Esophagus muscularis mucosa (tissue), 4 donors: ENCODE data around the gene PLA2G4B. TPM values are rescaled to one million over a fixed set of nuclear protein-coding genes. Genes with fewer than 3 reads are reported as not detected.

Source experiments
- DNase-seq: peaks from one replicate; pipeline ENCODE4 v3.0.0-alpha.2; 2017; ENCODE audit errors: extremely low spot score
- H3K27ac ChIP-seq, 4 donors: fragments of 200-600 bp; sonication (generic); replicated peaks in 1 of 4; 1 replicate in 3 of 4; 2 replicates in 1 of 4; pipeline ENCODE4 v1.5.1; 2016 to 2019; ENCODE audit warnings: mild to moderate bottlenecking in 1 of 4
- H3K27me3 ChIP-seq, 4 donors: fragments of 200-600 bp; sonication (generic); one replicate each; pipeline versions ENCODE4 v1.5.1 to v1.6.0; 2016 to 2019
- H3K36me3 ChIP-seq, 4 donors: fragments of 200-600 bp; sonication (generic); one replicate each; pipeline ENCODE4 v1.5.1; 2016 to 2019
- H3K4me1 ChIP-seq, 4 donors: fragments of 200-600 bp; sonication (generic); one replicate each; pipeline ENCODE4 v1.5.1; 2016 to 2019
- H3K4me3 ChIP-seq, 4 donors: fragments of 200-600 bp; sonication (generic); 1 replicate in 2 of 4; 2 replicates in 2 of 4; pipeline ENCODE4 v1.5.1; 2016 to 2019; ENCODE audit warnings: mild to moderate bottlenecking in 4 of 4, moderate library complexity in 1 of 4
- H3K9me3 ChIP-seq, 4 donors: fragments of 200-600 bp; sonication (generic); 1 replicate in 3 of 4; 2 replicates in 1 of 4; pipeline ENCODE4 v1.5.1; 2016 to 2019
- CTCF ChIP-seq, 3 experiments: fragments of 200-600 bp in 2 of 3; fragments of 450-650 bp in 1 of 3; sonication (generic) in 2 of 3; IDR thresholded peaks; one replicate each; pipeline ENCODE4 v1.5.1; 2017 to 2019; ENCODE audit warnings: antibody characterized with exemption in 3 of 3, mild to moderate bottlenecking in 2 of 3, moderate library complexity in 1 of 3
- EP300 ChIP-seq: sonication (generic); formaldehyde crosslinking; IDR thresholded peaks from one replicate; pipeline ENCODE4 v1.6.1; 2017; ENCODE audit warnings: antibody characterized with exemption
- POLR2A ChIP-seq: fragments of 450-650 bp; IDR thresholded peaks from one replicate; pipeline ENCODE4 v1.6.1; 2017; ENCODE audit warnings: antibody characterized with exemption, moderate library complexity, mild to moderate bottlenecking, low read depth
- POLR2AphosphoS5 ChIP-seq, 2 donors: sonication (generic); formaldehyde crosslinking; IDR thresholded peaks; one replicate each; pipeline ENCODE4 v1.6.1; 2017; ENCODE audit warnings: antibody characterized with exemption in 2 of 2
- WGBS: methylation state at CpG from one replicate; pipeline ENCODE4 v1.1.5; 2018; 5-methylcytosine and 5-hydroxymethylcytosine counted together
- intact Hi-C: fragments of 100-400 bp; cut with DNase I; formaldehyde crosslinking; loops from one replicate; pipeline ENCODE4 v1.15.1; 2023
- total RNA-seq, 4 donors: library from RNA; depleted of rRNA; stranded (reverse); fragments of >200 nt; gene quantifications; one replicate each; pipeline versions ENCODE4 v1.1.0 to v1.2.1, GENCODE V29; 2016

Gene PLA2G4B
- total RNA-seq, 4 donors from 2014 or later, result 0.91 to 6.6 (median 2.5) TPM

GRCh38 chr15:41820791-41821423 is 17.7 kb upstream of the PLA2G4B start:
- TF ChIP-seq POLR2AphosphoS5 (IDR thresholded peaks at IDR 0.05) (no peak), EP300 (no peak), POLR2A (no peak), CTCF (IDR thresholded peaks at IDR 0.05) (no peak)
- 73% methylated on average over 6 of the region's 6 CpGs for WGBS
- H3K36me3 ChIP-seq, result peaks cover 81 to 100% (median 96%) of the 10 kb centered on the region in 4 donors
- DNase-seq, result no peak
- no peaks in the 10 kb centered on the region for H3K4me1 ChIP-seq
- H3K27ac ChIP-seq, result no peak overlapping the region
- no peaks in the 10 kb centered on the region for H3K27me3 ChIP-seq
- intact Hi-C loops, result no loop called here
- no peaks in the 10 kb centered on the region for H3K9me3 ChIP-seq
- H3K4me3 ChIP-seq, result no peak overlapping the region

- Histone ChIP-seq H3K27ac (no peak overlapping the region), H3K9me3 (no peaks in the 10 kb centered on the region), H3K27me3 (no peaks in the 10 kb centered on the region), H3K36me3 (peaks cover 76 to 90% (median 88%) of the 10 kb centered on the region in 4 donors), H3K4me3 (no peak overlapping the region), H3K4me1 (peaks cover 0 to under 1% (median 0%) of the 10 kb centered on the region in 4 donors)
- WGBS, result 90% methylated on average over 3 of the region's 4 CpGs
- TF ChIP-seq EP300 (no peak), CTCF (IDR thresholded peaks at IDR 0.05) (no peak), POLR2A (no peak), POLR2AphosphoS5 (IDR thresholded peaks at IDR 0.05) (no peak)
- DNase-seq, result no peak
- intact Hi-C loops, result no loop called here
These were observed 16.8 kb upstream of the PLA2G4B start for GRCh38 chr15:41821831-41822230.

- no peak overlapping the region for H3K27ac ChIP-seq
- no peak overlapping the region for H3K4me3 ChIP-seq
- no peaks in the 10 kb centered on the region for H3K27me3 ChIP-seq
- intact Hi-C loops, result no loop called here
- peaks cover 69 to 84% (median 82%) of the 10 kb centered on the region in 4 donors for H3K36me3 ChIP-seq
- TF ChIP-seq EP300, result no peak
- TF ChIP-seq POLR2AphosphoS5 (IDR thresholded peaks at IDR 0.05), result no peak
- TF ChIP-seq POLR2A, result no peak
- TF ChIP-seq CTCF (IDR thresholded peaks at IDR 0.05), result no peak
- WGBS, result 91% methylated on average over 6 of the region's 6 CpGs
- H3K4me1 ChIP-seq, result peaks cover 3 to 7% (median 5%) of the 10 kb centered on the region in 4 donors
- no peaks in the 10 kb centered on the region for H3K9me3 ChIP-seq
- no peak for DNase-seq
These were observed 16.2 kb upstream of the PLA2G4B start for GRCh38 chr15:41822471-41822870.

- Histone ChIP-seq H3K9me3 (no peaks in the 10 kb centered on the region), H3K36me3 (peaks cover 64 to 79% (median 77%) of the 10 kb centered on the region in 4 donors), H3K4me1 (peaks cover 3 to 9% (median 7%) of the 10 kb centered on the region in 4 donors), H3K27me3 (no peaks in the 10 kb centered on the region), H3K27ac (no peak overlapping the region), H3K4me3 (no peak overlapping the region)
- TF ChIP-seq POLR2A (no peak), CTCF (IDR thresholded peaks at IDR 0.05) (no peak), POLR2AphosphoS5 (IDR thresholded peaks at IDR 0.05) (no peak), EP300 (no peak)
- intact Hi-C loops, result no loop called here
- WGBS, result 92% methylated on average over 6 of the region's 6 CpGs
- no peak for DNase-seq
These were observed 15.7 kb upstream of the PLA2G4B start for GRCh38 chr15:41822957-41823356.

GRCh38 chr15:41823502-41823901 is 15.1 kb upstream of the PLA2G4B start:
- no peaks in the 10 kb centered on the region for H3K27me3 ChIP-seq
- no peak overlapping the region for H3K4me3 ChIP-seq
- H3K9me3 ChIP-seq, result no peaks in the 10 kb centered on the region
- TF ChIP-seq EP300 (no peak), POLR2AphosphoS5 (IDR thresholded peaks at IDR 0.05) (no peak), CTCF (IDR thresholded peaks at IDR 0.05) (no peak), POLR2A (no peak)
- H3K4me1 ChIP-seq, result peaks cover 3 to 11% (median 7%) of the 10 kb centered on the region in 4 donors
- no peak for DNase-seq
- H3K36me3 ChIP-seq, result peaks cover 59 to 74% (median 71%) of the 10 kb centered on the region in 4 donors
- intact Hi-C loops, result no loop called here
- whole genome bisulfite sequencing, result 86% methylated on average over 5 of the region's 11 CpGs
- H3K27ac ChIP-seq, result no peak overlapping the region
